DOHH2 (cell line): ENCODE data around the gene PCYT1A.
A peak's percentile ranks its signal among the peaks of the same experiment; 100 is the strongest.

Experiments
- H3F3A ChIP-seq: fragments of 200-600 bp; sonication (generic), shearing (Covaris generic); 2 replicates; pipeline ENCODE4 v1.6.0; 2016; ENCODE audit warnings: antibody characterized with exemption, mild to moderate bottlenecking; ENCODE audit not compliant: control insufficient read depth, insufficient read depth
- H3K27ac ChIP-seq: fragments of 200-600 bp; sonication (generic); 2 replicates; pipeline ENCODE4 v1.5.1; 2014; ENCODE audit warnings: low read depth, mild to moderate bottlenecking, low read length, moderate library complexity
- H3K27me3 ChIP-seq: fragments of 200-600 bp; sonication (generic); 2 replicates; pipeline ENCODE4 v1.6.1; 2014; ENCODE audit warnings: mild to moderate bottlenecking, low read length, mixed read lengths; ENCODE audit not compliant: control insufficient read depth
- H3K36me3 ChIP-seq: fragments of 200-600 bp; sonication (generic); 2 replicates; pipeline ENCODE4 v1.6.1; 2014; ENCODE audit warnings: mild to moderate bottlenecking, low read length, moderate library complexity, mixed read lengths; ENCODE audit not compliant: control insufficient read depth
- H3K4me1 ChIP-seq: fragments of 200-600 bp; sonication (generic); 2 replicates; pipeline ENCODE4 v1.6.1; 2014; ENCODE audit warnings: mild to moderate bottlenecking, low read length, mixed read lengths; ENCODE audit not compliant: control insufficient read depth
- H3K4me2 ChIP-seq: fragments of 200-600 bp; sonication (generic); 2 replicates; pipeline ENCODE4 v1.6.0; 2014; ENCODE audit warnings: mild to moderate bottlenecking, low read length, moderate library complexity
- H3K4me3 ChIP-seq: fragments of 200-600 bp; sonication (generic); 2 replicates; pipeline ENCODE4 v1.5.1; 2014; ENCODE audit warnings: mild to moderate bottlenecking, low read length, mixed read lengths
- H3K79me2 ChIP-seq: fragments of 200-600 bp; sonication (generic); 2 replicates; pipeline ENCODE4 v1.6.1; 2014; ENCODE audit warnings: mild to moderate bottlenecking, low read length, mixed read lengths; ENCODE audit not compliant: control insufficient read depth
- H3K9me2 ChIP-seq: fragments of 200-600 bp; sonication (generic); replicated peaks from 2 replicates; pipeline ENCODE4 v1.6.1; 2014; ENCODE audit warnings: mild to moderate bottlenecking, low read length, mixed read lengths; ENCODE audit not compliant: control insufficient read depth
- H3K9me3 ChIP-seq: fragments of 200-600 bp; sonication (generic); 2 replicates; pipeline ENCODE4 v1.6.1; 2014; ENCODE audit warnings: antibody characterized with exemption, low read length, mixed read lengths; ENCODE audit not compliant: control insufficient read depth, insufficient read depth
- H4K20me1 ChIP-seq: fragments of 200-600 bp; sonication (generic); 2 replicates; pipeline ENCODE4 v1.6.0; 2014; ENCODE audit warnings: low read depth, mild to moderate bottlenecking, antibody characterized with exemption, low read length, moderate library complexity; ENCODE audit not compliant: control insufficient read depth, insufficient read depth
- CTCF ChIP-seq: fragments of 200-600 bp; sonication (generic); IDR thresholded peaks from one replicate; pipeline ENCODE4 v1.5.1; 2014; ENCODE audit warnings: antibody characterized with exemption, mild to moderate bottlenecking, low read depth, low read length; ENCODE audit not compliant: poor library complexity, severe bottlenecking
- EZH2phosphoT487 ChIP-seq: fragments of 200-600 bp; sonication (generic); IDR thresholded peaks from 2 replicates; pipeline ENCODE4 v1.6.1; 2017; ENCODE audit warnings: borderline replicate concordance, mild to moderate bottlenecking, antibody characterized with exemption, low read length, moderate library complexity, mixed read lengths

The PCYT1A gene

GRCh38 chr3:196203846-196204245, 83.7 kb downstream of the PCYT1A start:
- peaks cover 5% of the 10 kb centered on the region for H3F3A ChIP-seq
- H3K27me3 ChIP-seq, result 0 out of 2 replicates have a peak, but pooled peaks cover 2% of the 10 kb centered on the region
- H3K27ac ChIP-seq, result no peak overlapping the region
- H3K36me3 ChIP-seq, result no peaks in the 10 kb centered on the region
- no peaks in the 10 kb centered on the region for H3K9me3 ChIP-seq
- peaks cover 18% of the 10 kb centered on the region for H3K4me1 ChIP-seq
- no peaks in the 10 kb centered on the region for H3K79me2 ChIP-seq
- peak overlapping the region; percentile 42 for H3K4me3 ChIP-seq
- H3K9me2 ChIP-seq, result no peaks in the 10 kb centered on the region
- peak overlapping the region; percentile 53 for H3K4me2 ChIP-seq
- no peak for TF ChIP-seq CTCF
- TF ChIP-seq EZH2phosphoT487, result no peak
- H4K20me1 ChIP-seq, result no peaks in the 10 kb centered on the region

- Histone ChIP-seq H3K79me2 (no peaks in the 10 kb centered on the region), H3K9me3 (no peaks in the 10 kb centered on the region), H3K4me3 (no peak overlapping the region), H3K4me1 (peaks cover 14% of the 10 kb centered on the region), H3K9me2 (no peaks in the 10 kb centered on the region), H3K27me3 (0 out of 2 replicates have a peak, but pooled peaks cover 2% of the 10 kb centered on the region), H3F3A (peaks cover 5% of the 10 kb centered on the region), H4K20me1 (no peaks in the 10 kb centered on the region), H3K27ac (no peak overlapping the region), H3K4me2 (no peak overlapping the region), H3K36me3 (no peaks in the 10 kb centered on the region)
- TF ChIP-seq EZH2phosphoT487, result no peak
- no peak for TF ChIP-seq CTCF
Observed at GRCh38 chr3:196202516-196202970, 85.0 kb downstream of the PCYT1A start.

GRCh38 chr3:196198771-196199753, 88.5 kb downstream of the PCYT1A start:
- H3K9me2 ChIP-seq, result no peaks in the 10 kb centered on the region
- no peak overlapping the region for H3K27ac ChIP-seq
- H3K4me1 ChIP-seq, result peaks cover 10% of the 10 kb centered on the region
- H3K36me3 ChIP-seq, result no peaks in the 10 kb centered on the region
- no peak overlapping the region for H3K4me2 ChIP-seq
- no peaks in the 10 kb centered on the region for H3K79me2 ChIP-seq
- H3K9me3 ChIP-seq, result no peaks in the 10 kb centered on the region
- no peak for TF ChIP-seq EZH2phosphoT487
- peaks cover 1% of the 10 kb centered on the region for H3F3A ChIP-seq
- H4K20me1 ChIP-seq, result no peaks in the 10 kb centered on the region
- H3K27me3 ChIP-seq, result no peaks in the 10 kb centered on the region
- no peak overlapping the region for H3K4me3 ChIP-seq

GRCh38 chr3:196198081-196198675, 89.3 kb downstream of the PCYT1A start:
- H3K36me3 ChIP-seq, result no peaks in the 10 kb centered on the region
- H3K4me1 ChIP-seq, result peaks cover 1% of the 10 kb centered on the region
- H3K4me3 ChIP-seq, result no peak overlapping the region
- H3K9me3 ChIP-seq, result no peaks in the 10 kb centered on the region
- H3K9me2 ChIP-seq, result no peaks in the 10 kb centered on the region
- no peaks in the 10 kb centered on the region for H3F3A ChIP-seq
- H3K79me2 ChIP-seq, result no peaks in the 10 kb centered on the region
- TF ChIP-seq CTCF (no peak), EZH2phosphoT487 (no peak)
- H3K27ac ChIP-seq, result no peak overlapping the region
- no peaks in the 10 kb centered on the region for H4K20me1 ChIP-seq
- H3K27me3 ChIP-seq, result no peaks in the 10 kb centered on the region
- H3K4me2 ChIP-seq, result no peak overlapping the region
